ENCODE data around the gene ALAD.
"Not testable (repeated sequence)": the region's sequence is repeated elsewhere in the genome, so short reads cannot be mapped to it uniquely, and the experiment has no call there.

Gene ALAD

GRCh38 chr9:113410207-113410864, 9.3 kb upstream of the ALAD start, which contains the start of the genes C9orf43 and POLE3:
Gene C9orf43, plus strand, starts transcription at chr9:113410747. Its CDS starts 2,747 bp downstream, at chr9:113413494.
Gene POLE3, minus strand, starts transcription at chr9:113410675. Its CDS starts 382 bp downstream, at chr9:113410293.
- DNase-seq (ENCODE audit: low read depth) = peak; percentile 98
- peak within 1 kb of the TSS; percentile 95 for H3K4me3 ChIP-seq (ENCODE audit: low read depth, low read length)
- TF ChIP-seq, protein P1, sequence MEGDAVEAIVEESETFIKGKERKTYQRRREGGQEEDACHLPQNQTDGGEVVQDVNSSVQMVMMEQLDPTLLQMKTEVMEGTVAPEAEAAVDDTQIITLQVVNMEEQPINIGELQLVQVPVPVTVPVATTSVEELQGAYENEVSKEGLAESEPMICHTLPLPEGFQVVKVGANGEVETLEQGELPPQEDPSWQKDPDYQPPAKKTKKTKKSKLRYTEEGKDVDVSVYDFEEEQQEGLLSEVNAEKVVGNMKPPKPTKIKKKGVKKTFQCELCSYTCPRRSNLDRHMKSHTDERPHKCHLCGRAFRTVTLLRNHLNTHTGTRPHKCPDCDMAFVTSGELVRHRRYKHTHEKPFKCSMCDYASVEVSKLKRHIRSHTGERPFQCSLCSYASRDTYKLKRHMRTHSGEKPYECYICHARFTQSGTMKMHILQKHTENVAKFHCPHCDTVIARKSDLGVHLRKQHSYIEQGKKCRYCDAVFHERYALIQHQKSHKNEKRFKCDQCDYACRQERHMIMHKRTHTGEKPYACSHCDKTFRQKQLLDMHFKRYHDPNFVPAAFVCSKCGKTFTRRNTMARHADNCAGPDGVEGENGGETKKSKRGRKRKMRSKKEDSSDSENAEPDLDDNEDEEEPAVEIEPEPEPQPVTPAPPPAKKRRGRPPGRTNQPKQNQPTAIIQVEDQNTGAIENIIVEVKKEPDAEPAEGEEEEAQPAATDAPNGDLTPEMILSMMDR (conservative IDR thresholded peaks at IDR 0.05; ENCODE audit: low read depth, low read length) = no peak

GRCh38 chr9:113409883-113410206, 8.8 kb upstream of the ALAD start:
- TF ChIP-seq, protein P1 (conservative IDR thresholded peaks at IDR 0.05; ENCODE audit: low read depth, low read length) = no peak
- DNase-seq (ENCODE audit: low read depth) = no peak
- H3K4me3 ChIP-seq (ENCODE audit: low read depth, low read length) = peak overlapping the region; percentile 95

- H3K4me3 ChIP-seq (ENCODE audit: low read depth, low read length) = peak overlapping the region; percentile 95
- TF ChIP-seq, protein P1 (conservative IDR thresholded peaks at IDR 0.05; ENCODE audit: low read depth, low read length) = no peak
- DNase-seq (ENCODE audit: low read depth) = peak; percentile 8
These were observed 8.4 kb upstream of the ALAD start for GRCh38 chr9:113409481-113409880.

DNA sequence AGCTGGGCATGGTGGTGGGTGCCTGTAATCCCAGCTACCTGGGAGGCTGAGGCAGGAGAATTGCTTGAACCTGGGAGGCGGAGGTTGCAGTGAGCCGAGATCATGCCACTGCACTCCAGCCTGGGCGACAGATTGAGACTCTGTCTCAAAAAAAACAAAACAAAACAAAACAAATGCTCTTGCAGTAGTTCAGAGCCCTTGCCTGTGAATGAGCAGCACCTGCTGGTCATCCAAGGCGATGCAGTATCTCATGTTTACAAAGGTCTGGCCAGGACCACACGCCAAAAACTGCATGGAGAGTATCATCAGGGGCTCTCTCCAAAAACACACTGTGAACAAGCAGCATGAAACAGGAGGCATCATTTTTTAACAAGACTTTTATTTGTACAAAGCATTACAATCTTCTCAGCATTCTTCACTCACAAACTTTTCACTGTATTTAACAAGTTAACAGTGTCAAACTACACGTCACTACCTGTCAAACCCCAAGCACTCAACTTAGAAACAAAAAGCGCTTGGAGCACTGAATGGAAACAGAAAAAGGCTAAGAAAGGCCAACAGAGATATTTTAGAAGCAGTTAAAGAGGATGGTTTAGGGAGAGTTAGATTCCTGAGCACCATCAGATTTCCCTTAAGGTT, 5.9 kb upstream of the ALAD start:
- H3K4me3 ChIP-seq (ENCODE audit: low read depth, low read length) = not testable (repeated sequence)
- TF ChIP-seq, protein P1 (conservative IDR thresholded peaks at IDR 0.05; ENCODE audit: low read depth, low read length) = peak; percentile 89
- peak; percentile 90 for DNase-seq (ENCODE audit: low read depth)

DNA sequence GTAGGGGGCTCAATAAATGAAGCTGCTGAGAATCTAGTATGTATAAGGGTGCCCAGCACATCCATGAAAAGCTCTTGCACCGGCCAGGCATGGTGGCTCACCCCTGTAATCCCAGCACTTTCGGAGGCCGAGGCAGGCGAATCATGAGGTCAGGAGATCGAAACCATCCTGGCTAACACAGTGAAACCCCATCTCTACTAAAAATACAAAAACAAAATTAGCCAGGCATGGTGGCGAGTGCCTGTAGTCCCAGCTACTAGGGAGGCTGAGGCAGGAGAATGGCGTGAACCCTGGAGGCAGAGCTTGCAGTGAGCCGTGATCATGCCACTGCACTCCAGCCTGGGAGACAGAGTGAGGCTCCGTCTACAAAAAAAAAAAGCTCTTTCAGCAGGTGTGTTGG, 5.3 kb upstream of the ALAD start:
- H3K4me3 ChIP-seq (ENCODE audit: low read depth, low read length); DNase-seq (ENCODE audit: low read depth): not testable (repeated sequence)

- peak; percentile 21 for DNase-seq (ENCODE audit: low read depth)
- H3K4me3 ChIP-seq (ENCODE audit: low read depth, low read length) = no peak overlapping the region
- TF ChIP-seq, protein P1 (conservative IDR thresholded peaks at IDR 0.05; ENCODE audit: low read depth, low read length) = no peak
These were observed 2.6 kb upstream of the ALAD start for GRCh38 chr9:113403646-113404045.

GRCh38 chr9:113399646-113400200, 1.4 kb downstream of the ALAD start:
- TF ChIP-seq, protein P1 (conservative IDR thresholded peaks at IDR 0.05; ENCODE audit: low read depth, low read length) = no peak
- DNase-seq (ENCODE audit: low read depth) = no peak
- H3K4me3 ChIP-seq (ENCODE audit: low read depth, low read length) = no peak overlapping the region
